NCI-H1436 (cell line): ENCODE measurements around the gene POLR1E.

Source experiments
- DNase-seq: peaks from one replicate; lab custom pipeline; 2025; lab: John Stamatoyannopoulos, UW

Gene POLR1E

GRCh38 chr9:37540634-37541033 lies 54.9 kb downstream of the POLR1E start:
- DNase-seq: no peak

GRCh38 chr9:37541465-37541864 lies 55.7 kb downstream of the POLR1E start:
- DNase-seq: no peak

- DNase-seq: no peak
Measured at GRCh38 chr9:37542488-37542887, 56.7 kb downstream of the POLR1E start.

- no peak for DNase-seq
Measured at GRCh38 chr9:37542895-37543294, 57.1 kb downstream of the POLR1E start.

- DNase-seq: no peak
Measured at GRCh38 chr9:37543468-37543867, 57.7 kb downstream of the POLR1E start.

- DNase-seq: no peak
Measured at GRCh38 chr9:37547328-37547878, 61.7 kb downstream of the POLR1E start.

GRCh38 chr9:37549527-37549926 lies 63.8 kb downstream of the POLR1E start:
- no peak for DNase-seq

GRCh38 chr9:37550781-37551180 lies 65.0 kb downstream of the POLR1E start:
- no peak for DNase-seq

- DNase-seq: no peak
Measured at GRCh38 chr9:37551468-37551867, 65.7 kb downstream of the POLR1E start.

GRCh38 chr9:37551888-37552287 lies 66.1 kb downstream of the POLR1E start:
- DNase-seq: no peak
